PC-9 (cell line): Measurements from ENCODE around the gene BET1. TPM values are rescaled to one million over a fixed set of nuclear protein-coding genes. Genes with fewer than 3 reads are reported as not detected.

Experiments used
- BruUV-seq: library from RNA; stranded (reverse); fragments of 400-500 nt; replicated peaks from 2 replicates; lab custom pipeline; 2021; lab: Mats Ljungman, UMichigan
- CTCF ChIA-PET: fragments of 300-600 bp; sonication (Branson Sonifier 250); formaldehyde crosslinking; loops from one replicate; lab custom pipeline; 2022; ENCODE audit warnings: antibody characterized with exemption; lab: Charles Lee
- POLR2A ChIA-PET: fragments of 300-600 bp; sonication (Branson Sonifier 250); formaldehyde crosslinking; loops from one replicate; lab custom pipeline; 2022; ENCODE audit warnings: antibody characterized with exemption; ENCODE audit not compliant: unreplicated experiment; lab: Charles Lee
- DNase-seq, 2 experiments: peaks; one replicate each; pipeline versions ENCODE4 v3.0.0 to v3.0.0-alpha.2; 2015 to 2022; ENCODE audit warnings: mixed read lengths in 1 of 2
- H2AFZ ChIP-seq: fragments of 200-600 bp; sonication (generic); 2 replicates; pipeline ENCODE4 v1.8.1; 2017; ENCODE audit warnings: antibody characterized with exemption
- H3F3A ChIP-seq: fragments of 200-600 bp; sonication (generic); 2 replicates; pipeline ENCODE4 v1.8.1; 2017; ENCODE audit warnings: antibody characterized with exemption, mild to moderate bottlenecking, low read depth; ENCODE audit not compliant: insufficient read depth
- H3K27ac ChIP-seq: fragments of 200-600 bp; sonication (generic); 2 replicates; pipeline ENCODE4 v1.6.1; 2016; ENCODE audit warnings: mixed run types
- H3K27me3 ChIP-seq: fragments of 200-600 bp; sonication (generic); 2 replicates; pipeline ENCODE4 v1.6.1; 2016; ENCODE audit warnings: low read depth, mixed run types; ENCODE audit not compliant: insufficient read depth
- H3K36me3 ChIP-seq: fragments of 200-600 bp; sonication (generic); 2 replicates; pipeline ENCODE4 v1.6.1; 2016; ENCODE audit warnings: low read depth, mixed run types
- H3K4me1 ChIP-seq: fragments of 200-600 bp; sonication (generic); replicated peaks from 2 replicates; pipeline ENCODE4 v1.6.1; 2016; ENCODE audit warnings: mixed run types; ENCODE audit not compliant: insufficient read depth
- H3K4me2 ChIP-seq: fragments of 200-600 bp; sonication (generic); 2 replicates; pipeline ENCODE4 v1.6.1; 2017; ENCODE audit warnings: mixed run types
- H3K4me3 ChIP-seq: fragments of 200-600 bp; sonication (generic); 2 replicates; pipeline ENCODE4 v1.6.1; 2016; ENCODE audit warnings: mixed run types
- H3K79me2 ChIP-seq: fragments of 200-600 bp; sonication (generic); 2 replicates; pipeline ENCODE4 v1.6.1; 2017; ENCODE audit warnings: low read depth, mixed run types
- H3K9me2 ChIP-seq: fragments of 200-600 bp; sonication (generic); 2 replicates; pipeline ENCODE4 v1.8.1; 2017; ENCODE audit warnings: mild to moderate bottlenecking; ENCODE audit not compliant: insufficient read depth
- H3K9me3 ChIP-seq: fragments of 200-600 bp; sonication (generic); 2 replicates; pipeline ENCODE4 v1.8.1; 2016; ENCODE audit warnings: low read depth; ENCODE audit not compliant: insufficient read depth
- H4K20me1 ChIP-seq: fragments of 200-600 bp; sonication (generic); 2 replicates; pipeline ENCODE4 v1.8.1; 2017; ENCODE audit not compliant: insufficient read depth
- EZH2 ChIP-seq: fragments of 200-600 bp; sonication (generic); IDR thresholded peaks from 2 replicates; pipeline ENCODE4 v1.8.0; 2017; ENCODE audit warnings: antibody characterized with exemption, low read depth
- intact Hi-C: fragments of 100-400 bp; cut with micrococcal nuclease; formaldehyde crosslinking; loops from one replicate; pipeline ENCODE4 v1.10.0; 2022; ENCODE audit not compliant: unreplicated experiment
- total RNA-seq: library from RNA; stranded (reverse); gene quantifications from 2 replicates; pipeline ENCODE4 v1.2.3, GENCODE V29; 2021
- TF ChIP-seq, protein P1 (sequence below): fragments of 200-600 bp; sonication (generic); conservative IDR thresholded peaks from 2 replicates; pipeline ENCODE4 v1.6.1; 2017; ENCODE audit warnings: mixed run types, antibody characterized with exemption, mild to moderate bottlenecking, moderate library complexity

BET1 gene
- total RNA-seq, 1 experiment from 2014 or later, result 43.0 TPM

DNA sequence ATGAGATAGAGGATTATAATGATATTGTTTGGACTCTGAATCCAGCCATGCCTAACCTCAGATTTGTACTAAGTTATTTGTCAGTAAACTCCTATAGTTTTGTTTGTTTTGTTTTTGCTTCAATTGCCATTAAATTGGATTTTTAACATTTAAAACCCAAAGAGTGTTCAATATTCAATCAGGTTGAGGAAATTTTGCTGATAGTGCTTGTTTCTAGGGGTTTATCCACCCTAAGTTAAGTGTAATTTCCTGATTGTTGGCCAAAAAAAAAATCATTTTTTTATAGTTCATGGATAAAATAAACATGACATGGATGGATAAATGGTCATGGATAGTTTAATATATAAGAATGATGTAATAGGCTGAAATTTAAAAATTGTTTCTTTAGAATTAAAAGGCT is 11.4 kb upstream of the BET1 start:
- ChIA-PET POLR2A (no interaction called here), CTCF (no interaction called here)
- Histone ChIP-seq H3K27ac (no peak overlapping the region), H2AFZ (peak overlapping the region; percentile 23; the same call in 1 of the 2 replicates), H3K27me3 (no peaks in the 10 kb centered on the region), H3K36me3 (no peaks in the 10 kb centered on the region), H3K4me2 (no peak overlapping the region), H3K9me2 (no peaks in the 10 kb centered on the region), H3K4me1 (no peaks in the 10 kb centered on the region), H3K4me3 (no peak overlapping the region), H4K20me1 (no peaks in the 10 kb centered on the region), H3F3A (no peaks in the 10 kb centered on the region), H3K9me3 (no peaks in the 10 kb centered on the region), H3K79me2 (no peaks in the 10 kb centered on the region)
- no peak for DNase-seq
- BruUV-seq, result no TSS peak
- intact Hi-C loops, result no loop called here
- TF ChIP-seq EZH2, result no peak
- TF ChIP-seq, protein P1, sequence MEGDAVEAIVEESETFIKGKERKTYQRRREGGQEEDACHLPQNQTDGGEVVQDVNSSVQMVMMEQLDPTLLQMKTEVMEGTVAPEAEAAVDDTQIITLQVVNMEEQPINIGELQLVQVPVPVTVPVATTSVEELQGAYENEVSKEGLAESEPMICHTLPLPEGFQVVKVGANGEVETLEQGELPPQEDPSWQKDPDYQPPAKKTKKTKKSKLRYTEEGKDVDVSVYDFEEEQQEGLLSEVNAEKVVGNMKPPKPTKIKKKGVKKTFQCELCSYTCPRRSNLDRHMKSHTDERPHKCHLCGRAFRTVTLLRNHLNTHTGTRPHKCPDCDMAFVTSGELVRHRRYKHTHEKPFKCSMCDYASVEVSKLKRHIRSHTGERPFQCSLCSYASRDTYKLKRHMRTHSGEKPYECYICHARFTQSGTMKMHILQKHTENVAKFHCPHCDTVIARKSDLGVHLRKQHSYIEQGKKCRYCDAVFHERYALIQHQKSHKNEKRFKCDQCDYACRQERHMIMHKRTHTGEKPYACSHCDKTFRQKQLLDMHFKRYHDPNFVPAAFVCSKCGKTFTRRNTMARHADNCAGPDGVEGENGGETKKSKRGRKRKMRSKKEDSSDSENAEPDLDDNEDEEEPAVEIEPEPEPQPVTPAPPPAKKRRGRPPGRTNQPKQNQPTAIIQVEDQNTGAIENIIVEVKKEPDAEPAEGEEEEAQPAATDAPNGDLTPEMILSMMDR, result no peak

DNA sequence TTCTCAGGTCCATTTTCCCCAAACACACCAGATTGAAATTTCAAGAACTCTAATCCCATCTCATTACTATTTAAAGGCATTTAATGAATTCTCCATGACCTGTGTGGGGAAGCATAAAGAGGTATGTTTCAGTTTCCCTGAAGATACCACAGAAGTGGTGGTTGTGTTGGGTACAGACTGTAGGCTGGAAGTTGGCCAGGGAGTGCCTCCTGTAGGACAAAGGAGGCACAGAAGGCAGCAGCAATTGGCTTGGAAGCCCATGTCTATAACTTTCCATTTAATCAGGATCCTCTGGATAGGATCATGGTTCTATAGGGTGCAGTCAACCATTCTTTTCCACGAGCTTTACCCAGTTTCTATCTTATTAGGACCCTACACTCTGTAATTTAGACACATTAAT is 8.6 kb upstream of the BET1 start:
- intact Hi-C loops, result no loop called here
- no TSS peak for BruUV-seq
- CTCF ChIA-PET, result interaction anchor here (0.6 kb wide), 1 partner anchor 1463 kb away, joined by 3 read pairs; no protein-coding TSS in a partner anchor

DNA sequence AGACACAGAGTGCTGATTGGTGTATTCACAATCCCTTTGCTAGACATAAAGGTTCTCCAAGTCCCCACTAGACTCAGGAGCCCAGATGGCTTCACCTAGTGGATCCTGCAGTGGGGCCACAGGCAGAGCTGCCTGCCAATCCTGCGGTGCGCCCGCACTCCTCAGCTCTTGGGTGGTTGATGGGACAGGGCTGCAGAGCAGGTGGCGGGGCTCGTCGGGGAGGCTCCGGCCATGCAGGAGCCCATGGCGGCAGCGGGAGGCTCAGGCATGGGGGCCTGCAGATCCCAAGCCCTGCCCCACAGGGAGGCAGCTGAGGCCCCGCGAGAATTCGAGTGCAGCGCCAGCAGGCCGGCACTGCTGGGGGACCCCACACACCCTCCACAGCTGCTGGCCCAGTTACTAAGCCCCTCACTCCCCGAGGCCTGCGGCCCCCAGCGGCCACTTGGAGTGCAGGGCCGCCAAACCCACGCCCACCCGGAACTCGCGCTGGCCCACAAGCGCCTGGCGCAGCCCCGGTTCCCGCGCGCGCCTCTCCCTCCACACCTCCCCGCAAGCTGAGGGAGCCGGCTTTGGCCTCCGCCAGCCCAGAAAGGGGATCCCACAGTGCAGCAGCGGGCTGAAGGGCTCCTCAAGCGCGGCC is 7.7 kb upstream of the BET1 start:
- POLR2A ChIA-PET, result no interaction called here

More for the DNA sequence above, 8.6 kb upstream of the BET1 start:
- H3K9me3 ChIP-seq, result no peaks in the 10 kb centered on the region
- no peak overlapping the region for H3K27ac ChIP-seq
- H2AFZ ChIP-seq, result no peak overlapping the region
- no peaks in the 10 kb centered on the region for H3K36me3 ChIP-seq
- no peak overlapping the region for H3K4me2 ChIP-seq
- H3K4me3 ChIP-seq, result no peak overlapping the region
- H3F3A ChIP-seq, result no peaks in the 10 kb centered on the region
- no peak for DNase-seq
- no peaks in the 10 kb centered on the region for H3K27me3 ChIP-seq
- no peaks in the 10 kb centered on the region for H3K9me2 ChIP-seq
- no peak for TF ChIP-seq EZH2
- TF ChIP-seq, protein P1, result no peak
- POLR2A ChIA-PET, result no interaction called here
- H4K20me1 ChIP-seq, result no peaks in the 10 kb centered on the region
- no peaks in the 10 kb centered on the region for H3K4me1 ChIP-seq
- no peaks in the 10 kb centered on the region for H3K79me2 ChIP-seq

More for the DNA sequence above, 7.7 kb upstream of the BET1 start:
- Histone ChIP-seq H2AFZ (no peak overlapping the region), H3K4me3 (no peak overlapping the region), H3K9me2 (no peaks in the 10 kb centered on the region), H4K20me1 (no peaks in the 10 kb centered on the region), H3K9me3 (no peaks in the 10 kb centered on the region), H3K79me2 (no peaks in the 10 kb centered on the region), H3K36me3 (no peaks in the 10 kb centered on the region), H3F3A (no peaks in the 10 kb centered on the region), H3K4me2 (no peak overlapping the region), H3K27me3 (no peaks in the 10 kb centered on the region), H3K4me1 (no peaks in the 10 kb centered on the region), H3K27ac (no peak overlapping the region)
- CTCF ChIA-PET, result interaction anchor here (0.6 kb wide), 1 partner anchor 1464 kb away, joined by 3 read pairs; no protein-coding TSS in a partner anchor
- intact Hi-C loops, result no loop called here
- BruUV-seq, result no TSS peak
- no peak for TF ChIP-seq EZH2
- TF ChIP-seq, protein P1, result no peak
- no peak for DNase-seq
